ENCODE data around the gene VHLL.

Gene VHLL

GRCh38 chr1:156258859-156259258 lies 40.2 kb downstream of the VHLL start:
- TF ChIP-seq CTCF (IDR thresholded peaks at IDR 0.05; ENCODE audit: insufficient read depth, low read depth, low read length, missing control alignments): no peak
- DNase-seq (ENCODE audit: low read depth): peak; percentile 90
- no peak overlapping the region for H3K4me3 ChIP-seq (ENCODE audit: low read length)

GRCh38 chr1:156257711-156258110 lies 41.4 kb downstream of the VHLL start:
- no peak for TF ChIP-seq CTCF (IDR thresholded peaks at IDR 0.05; ENCODE audit: insufficient read depth, low read depth, low read length, missing control alignments)
- H3K4me3 ChIP-seq (ENCODE audit: low read length): no peak overlapping the region
- no peak for DNase-seq (ENCODE audit: low read depth)

GRCh38 chr1:156253634-156254033 lies 45.5 kb downstream of the VHLL start:
- H3K4me3 ChIP-seq (ENCODE audit: low read length): no peak overlapping the region
- no peak for DNase-seq (ENCODE audit: low read depth)
- no peak for TF ChIP-seq CTCF (IDR thresholded peaks at IDR 0.05; ENCODE audit: insufficient read depth, low read depth, low read length, missing control alignments)

GRCh38 chr1:156251527-156251926 lies 47.6 kb downstream of the VHLL start:
- no peak overlapping the region for H3K4me3 ChIP-seq (ENCODE audit: low read length)
- TF ChIP-seq CTCF (IDR thresholded peaks at IDR 0.05; ENCODE audit: insufficient read depth, low read depth, low read length, missing control alignments): no peak
- no peak for DNase-seq (ENCODE audit: low read depth)

GRCh38 chr1:156249593-156249992 lies 49.5 kb downstream of the VHLL start:
- no peak overlapping the region for H3K4me3 ChIP-seq (ENCODE audit: low read length)
- no peak for DNase-seq (ENCODE audit: low read depth)
- TF ChIP-seq CTCF (IDR thresholded peaks at IDR 0.05; ENCODE audit: insufficient read depth, low read depth, low read length, missing control alignments): no peak

All from epithelial cell of esophagus (primary cell).